SIG-M5 treated with dmso at 0.1 percent for 504 hours (cell line): ENCODE results near the gene APOL4.
"Not testable (repeated sequence)": the region's sequence is repeated elsewhere in the genome, so short reads cannot be mapped to it uniquely, and the experiment has no call there.

Experiments
- DNase-seq: peaks from one replicate; lab custom pipeline; 2025; ENCODE audit not compliant: unreplicated experiment; lab: John Stamatoyannopoulos, UW

The APOL4 gene

GRCh38 chr22:36201630-36202319 lies at the start of gene APOL4:
APOL4 (minus strand) TSS chr22:36201809; CDS start chr22:36201734, 75 bp downstream.
- no peak for DNase-seq

- DNase-seq: not testable (repeated sequence)
These were observed 48.8 kb upstream of the APOL4 start for GRCh38 chr22:36250292-36250960.

GRCh38 chr22:36249160-36249559 lies 47.6 kb upstream of the APOL4 start:
- no peak for DNase-seq

- no peak for DNase-seq
These were observed 46.3 kb upstream of the APOL4 start for GRCh38 chr22:36247955-36248354.

GRCh38 chr22:36246718-36247117 lies 45.1 kb upstream of the APOL4 start:
- no peak for DNase-seq

GRCh38 chr22:36245805-36246356 lies 44.3 kb upstream of the APOL4 start:
- DNase-seq: no peak

GRCh38 chr22:36244522-36245391 lies 43.1 kb upstream of the APOL4 start:
- no peak for DNase-seq

GRCh38 chr22:36243986-36244385 lies 42.4 kb upstream of the APOL4 start:
- DNase-seq: no peak

- peak; percentile 87 for DNase-seq
These were observed 38.0 kb upstream of the APOL4 start, which contains the start of gene APOL2 for GRCh38 chr22:36239401-36240171. APOL2 (minus strand) TSS chr22:36239527; CDS start chr22:36233162, 6,365 bp downstream.

GRCh38 chr22:36239150-36239400 lies 37.5 kb upstream of the APOL4 start:
- no peak for DNase-seq

GRCh38 chr22:36238373-36239149 lies 37.0 kb upstream of the APOL4 start:
- DNase-seq: no peak

- DNase-seq: no peak
These were observed 36.1 kb upstream of the APOL4 start for GRCh38 chr22:36237462-36238372.

GRCh38 chr22:36236388-36237319 lies 35.0 kb upstream of the APOL4 start:
- DNase-seq: no peak

- DNase-seq: no peak
These were observed 34.0 kb upstream of the APOL4 start for GRCh38 chr22:36235585-36235984.

GRCh38 chr22:36234919-36235318 lies 33.3 kb upstream of the APOL4 start:
- DNase-seq: no peak

GRCh38 chr22:36234213-36234612 lies 32.6 kb upstream of the APOL4 start:
- DNase-seq: no peak

- no peak for DNase-seq
These were observed 32.2 kb upstream of the APOL4 start for GRCh38 chr22:36233796-36234195.
